ENCODE data around the gene PIN1.

PIN1 gene

GRCh38 chr19:9891609-9892373, 56.7 kb downstream of the PIN1 start:
- DNase-seq = no peak

Data from inflammatory macrophage treated with lipopolysaccharide for 1 hour (primary cell).